ENCODE results near the gene DPY30. TPM values are rescaled to one million over a fixed set of nuclear protein-coding genes. Genes with fewer than 3 reads are reported as not detected.

DPY30 gene
- total RNA-seq, 1 experiment from 2014 or later = 133 TPM

Other genes with a start within 250 kb of the DPY30 start
- gene MEMO1, start 28.8 kb downstream of the DPY30 start, total RNA-seq (2014; rRNA removed; shearing (Covaris generic)) = 33.4 and 36.5 TPM in 2 replicates
- 11.4 and 13.9 TPM in 2 replicates for gene SPAST, start 23.8 kb upstream of the DPY30 start, total RNA-seq (2014; rRNA removed; shearing (Covaris generic))
- 32.7 and 38.3 TPM in 2 replicates for gene SLC30A6, start 126.1 kb upstream of the DPY30 start, total RNA-seq (2014; rRNA removed; shearing (Covaris generic))
- not detected in 2 replicates for gene NLRC4, start 225.1 kb upstream of the DPY30 start, total RNA-seq (2014; rRNA removed; shearing (Covaris generic))
- gene YIPF4, start 238.1 kb upstream of the DPY30 start, total RNA-seq (2014; rRNA removed; shearing (Covaris generic)) = 33.6 and 48.1 TPM in 2 replicates